ENCODE data around the gene PPP1R1A. TPM values are rescaled to one million over a fixed set of nuclear protein-coding genes. Genes with fewer than 3 reads are reported as not detected.
A peak's percentile ranks its signal among the peaks of the same experiment; 100 is the strongest.

Gene PPP1R1A
- total RNA-seq, 2 donors from 2014 or later = 12.5 to 16.1 TPM

DNA sequence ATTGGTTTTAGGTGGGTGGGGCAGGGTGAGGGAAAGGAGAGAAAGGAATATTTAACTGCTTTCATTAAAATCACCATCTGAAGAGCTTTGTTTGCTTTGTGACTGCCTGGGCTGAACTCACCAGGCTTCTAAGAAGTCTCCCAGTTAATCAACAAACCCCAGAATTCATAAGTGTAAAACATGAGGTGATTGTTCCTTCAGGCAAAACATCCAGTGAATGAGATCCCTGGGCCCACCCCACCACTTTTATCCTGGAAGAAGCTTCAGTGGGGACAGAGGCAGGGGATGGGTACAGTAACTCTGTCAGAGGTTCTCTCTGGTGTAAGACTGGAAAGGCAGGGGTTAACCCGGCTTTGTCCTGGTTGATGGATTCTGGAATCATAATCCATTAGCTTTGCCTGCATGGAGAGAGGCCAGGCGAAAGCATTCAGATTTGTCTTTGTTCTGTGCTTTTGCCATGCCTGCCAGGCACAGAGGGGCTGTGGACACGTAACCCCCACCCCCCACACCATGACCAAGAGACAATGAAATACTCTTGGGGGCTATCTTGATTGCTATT is 22.4 kb downstream of the PPP1R1A start:
- Mint-ChIP-seq H3K27ac (no peak overlapping the region), H3K4me3 (no peak overlapping the region), H3K9me3 (no peaks in the 10 kb centered on the region), H3K27me3 (ENCODE audit: insufficient read depth) (peaks cover 34% of the 10 kb centered on the region), H3K36me3 (ENCODE audit: low read depth) (no peaks in the 10 kb centered on the region), H3K4me1 (peaks cover 25% of the 10 kb centered on the region)
- no peaks in the 10 kb centered on the region for H3K36me3 ChIP-seq (ENCODE audit: control insufficient read depth, insufficient read depth, low read length)
- no peak overlapping the region for H3K4me3 ChIP-seq (ENCODE audit: low read length)
- H3K27ac ChIP-seq (ENCODE audit: low read depth, low read length) = peak overlapping the region; percentile 94
- H3K9ac ChIP-seq (ENCODE audit: extremely low read depth, low read length, poor library complexity, severe bottlenecking) = no peak overlapping the region
- H3K4me1 ChIP-seq (ENCODE audit: control insufficient read depth, insufficient read depth, low read length) = peaks cover 10% of the 10 kb centered on the region
- TF ChIP-seq, protein P1, sequence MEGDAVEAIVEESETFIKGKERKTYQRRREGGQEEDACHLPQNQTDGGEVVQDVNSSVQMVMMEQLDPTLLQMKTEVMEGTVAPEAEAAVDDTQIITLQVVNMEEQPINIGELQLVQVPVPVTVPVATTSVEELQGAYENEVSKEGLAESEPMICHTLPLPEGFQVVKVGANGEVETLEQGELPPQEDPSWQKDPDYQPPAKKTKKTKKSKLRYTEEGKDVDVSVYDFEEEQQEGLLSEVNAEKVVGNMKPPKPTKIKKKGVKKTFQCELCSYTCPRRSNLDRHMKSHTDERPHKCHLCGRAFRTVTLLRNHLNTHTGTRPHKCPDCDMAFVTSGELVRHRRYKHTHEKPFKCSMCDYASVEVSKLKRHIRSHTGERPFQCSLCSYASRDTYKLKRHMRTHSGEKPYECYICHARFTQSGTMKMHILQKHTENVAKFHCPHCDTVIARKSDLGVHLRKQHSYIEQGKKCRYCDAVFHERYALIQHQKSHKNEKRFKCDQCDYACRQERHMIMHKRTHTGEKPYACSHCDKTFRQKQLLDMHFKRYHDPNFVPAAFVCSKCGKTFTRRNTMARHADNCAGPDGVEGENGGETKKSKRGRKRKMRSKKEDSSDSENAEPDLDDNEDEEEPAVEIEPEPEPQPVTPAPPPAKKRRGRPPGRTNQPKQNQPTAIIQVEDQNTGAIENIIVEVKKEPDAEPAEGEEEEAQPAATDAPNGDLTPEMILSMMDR (conservative IDR thresholded peaks at IDR 0.05) = no peak
- peaks cover 4% of the 10 kb centered on the region for H3K27me3 ChIP-seq (ENCODE audit: control insufficient read depth, insufficient read depth, low read length, poor library complexity, severe bottlenecking)
- 44% methylated on average over 3 of the region's 3 CpGs for WGBS, 2 experiments (ENCODE audit: insufficient coverage in 1 of 2, insufficient read length in 1 of 2)
- DNase-seq = peak; percentile 79
- H3K9me3 ChIP-seq (ENCODE audit: control insufficient read depth, low read length) = no peaks in the 10 kb centered on the region

DNA sequence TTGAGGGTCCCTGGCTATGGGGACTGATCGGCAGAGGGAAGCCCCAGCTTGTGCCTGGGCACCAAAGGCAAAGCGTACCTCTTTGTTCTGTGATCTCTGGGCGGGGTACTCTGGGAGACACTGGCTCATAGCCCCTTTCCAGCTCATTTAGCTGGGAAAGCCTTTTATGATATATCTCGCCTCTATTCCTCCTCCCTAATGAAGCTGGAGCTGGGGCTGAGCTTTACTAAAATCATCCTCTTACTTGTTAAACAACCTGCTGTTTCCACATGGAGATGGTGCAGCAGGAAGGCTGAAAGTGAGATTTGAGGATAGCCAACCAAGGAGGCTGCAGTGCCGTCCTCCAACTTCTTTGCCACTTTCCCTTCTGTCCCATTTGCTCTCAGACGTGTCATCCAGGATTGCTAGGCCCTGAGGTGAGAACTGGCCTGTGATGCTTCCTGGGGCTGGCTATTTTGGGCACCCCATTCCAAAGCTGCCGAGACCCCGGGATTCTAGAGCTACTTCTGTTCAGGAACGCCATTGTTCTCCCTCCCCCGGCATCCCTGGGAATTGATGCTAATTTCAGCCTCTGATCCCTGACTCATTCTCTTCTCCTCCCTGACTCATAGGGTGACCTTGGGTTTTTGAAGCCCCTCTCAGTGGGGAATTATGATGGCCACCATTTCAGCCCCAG is 23.0 kb downstream of the PPP1R1A start:
- no peak overlapping the region for H3K9ac ChIP-seq (ENCODE audit: extremely low read depth, low read length, poor library complexity, severe bottlenecking)
- peaks cover 9% of the 10 kb centered on the region for H3K27me3 ChIP-seq (ENCODE audit: control insufficient read depth, insufficient read depth, low read length, poor library complexity, severe bottlenecking)
- 32 to 35% methylated on average over 8 to 10 of the region's 10 CpGs for WGBS, 2 experiments (ENCODE audit: insufficient coverage in 1 of 2, insufficient read length in 1 of 2)
- Mint-ChIP-seq H3K9me3 (no peaks in the 10 kb centered on the region), H3K4me1 (peaks cover 25% of the 10 kb centered on the region), H3K27ac (peak overlapping the region; percentile 28), H3K36me3 (ENCODE audit: low read depth) (no peaks in the 10 kb centered on the region), H3K27me3 (ENCODE audit: insufficient read depth) (peaks cover 35% of the 10 kb centered on the region), H3K4me3 (no peak overlapping the region)
- peaks cover 10% of the 10 kb centered on the region for H3K4me1 ChIP-seq (ENCODE audit: control insufficient read depth, insufficient read depth, low read length)
- no peaks in the 10 kb centered on the region for H3K9me3 ChIP-seq (ENCODE audit: control insufficient read depth, low read length)
- peak; percentile 91 for DNase-seq
- H3K36me3 ChIP-seq (ENCODE audit: control insufficient read depth, insufficient read depth, low read length) = no peaks in the 10 kb centered on the region
- H3K4me3 ChIP-seq (ENCODE audit: low read length) = no peak overlapping the region
- TF ChIP-seq, protein P1 (conservative IDR thresholded peaks at IDR 0.05) = no peak
- H3K27ac ChIP-seq (ENCODE audit: low read depth, low read length) = peak overlapping the region; percentile 94

DNA sequence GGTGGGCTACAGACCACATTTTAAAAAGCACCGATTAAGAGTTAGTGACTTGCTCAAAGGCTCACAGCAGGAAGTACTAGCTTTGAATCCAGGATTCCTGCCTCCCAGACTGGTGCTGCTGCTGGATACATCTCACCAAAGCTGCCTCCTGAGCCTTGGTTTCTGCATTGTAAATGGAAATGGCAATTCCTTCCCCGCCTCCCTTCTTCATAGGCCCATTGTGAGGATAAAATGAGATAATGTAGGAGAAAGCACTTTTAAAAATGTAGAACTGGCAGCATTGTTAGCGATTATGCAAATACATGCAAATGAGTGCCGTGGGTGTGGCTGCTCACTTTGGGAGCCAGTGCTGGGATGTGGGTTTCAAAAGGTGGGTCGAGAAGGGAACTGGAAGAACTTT is 23.7 kb downstream of the PPP1R1A start:
- Histone ChIP-seq H3K4me1 (ENCODE audit: control insufficient read depth, insufficient read depth, low read length) (peaks cover 10% of the 10 kb centered on the region), H3K36me3 (ENCODE audit: control insufficient read depth, insufficient read depth, low read length) (no peaks in the 10 kb centered on the region), H3K4me3 (ENCODE audit: low read length) (no peak overlapping the region), H3K9me3 (ENCODE audit: control insufficient read depth, low read length) (no peaks in the 10 kb centered on the region), H3K9ac (ENCODE audit: extremely low read depth, low read length, poor library complexity, severe bottlenecking) (no peak overlapping the region), H3K27ac (ENCODE audit: low read depth, low read length) (peak overlapping the region; percentile 94), H3K27me3 (ENCODE audit: control insufficient read depth, insufficient read depth, low read length, poor library complexity, severe bottlenecking) (peaks cover 9% of the 10 kb centered on the region)
- no peaks in the 10 kb centered on the region for H3K36me3 Mint-ChIP-seq (ENCODE audit: low read depth)
- WGBS, 2 experiments (ENCODE audit: insufficient coverage in 1 of 2, insufficient read length in 1 of 2) = 5 to 15% methylated on average over 4 to 5 of the region's 5 CpGs
- TF ChIP-seq, protein P1 (conservative IDR thresholded peaks at IDR 0.05) = no peak
- DNase-seq = peak; percentile 88
- no peak overlapping the region for H3K4me3 Mint-ChIP-seq
- H3K27ac Mint-ChIP-seq = peak overlapping the region; percentile 28
- H3K9me3 Mint-ChIP-seq = no peaks in the 10 kb centered on the region
- peaks cover 27% of the 10 kb centered on the region for H3K4me1 Mint-ChIP-seq
- H3K27me3 Mint-ChIP-seq (ENCODE audit: insufficient read depth) = peaks cover 40% of the 10 kb centered on the region
